ENCODE data around the gene LMBR1.

LMBR1 gene

DNA sequence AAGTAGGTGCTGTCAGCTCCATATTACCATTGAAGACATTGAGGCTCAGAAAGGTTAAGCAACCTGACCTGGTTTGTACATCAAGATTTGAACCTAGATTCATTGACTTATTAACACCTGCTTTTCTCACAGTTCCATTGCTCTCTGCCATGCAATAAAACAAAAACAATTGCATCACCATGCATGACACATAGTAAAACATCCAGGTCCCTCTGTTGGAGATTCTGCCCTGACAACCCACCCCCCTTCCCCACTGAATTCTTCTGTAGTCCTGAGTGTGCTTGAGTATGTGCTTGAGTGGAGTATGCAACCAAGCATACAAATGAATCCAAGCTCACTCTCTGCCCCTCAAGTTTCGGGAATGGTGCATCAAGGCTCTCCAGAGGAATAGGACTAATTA, 6.0 kb upstream of the LMBR1 start:
- Histone ChIP-seq H3K36me3 (ENCODE audit: insufficient read depth, insufficient read length, low read length) (no peaks in the 10 kb centered on the region), H3K27me3 (ENCODE audit: insufficient read depth, insufficient read length) (no peaks in the 10 kb centered on the region), H3K9me3 (ENCODE audit: insufficient read depth, low read length) (no peaks in the 10 kb centered on the region), H3K4me1 (ENCODE audit: insufficient read depth, insufficient read length) (no peaks in the 10 kb centered on the region), H3K4me3 (ENCODE audit: insufficient read length, low read depth) (no peak overlapping the region), H3K9ac (ENCODE audit: insufficient read length, low read depth) (no peak overlapping the region)
- TF ChIP-seq YY1 (IDR thresholded peaks at IDR 0.05; ENCODE audit: insufficient read depth, insufficient read length) = no peak
- no peak for TF ChIP-seq SUZ12 (IDR thresholded peaks at IDR 0.05; ENCODE audit: extremely low read depth, insufficient read depth, insufficient read length)
- TF ChIP-seq ZNF274 (IDR thresholded peaks at IDR 0.05; ENCODE audit: low read depth, low read length) = no peak
- DNase-seq (ENCODE audit: low read depth, low spot score) = no peak

DNA sequence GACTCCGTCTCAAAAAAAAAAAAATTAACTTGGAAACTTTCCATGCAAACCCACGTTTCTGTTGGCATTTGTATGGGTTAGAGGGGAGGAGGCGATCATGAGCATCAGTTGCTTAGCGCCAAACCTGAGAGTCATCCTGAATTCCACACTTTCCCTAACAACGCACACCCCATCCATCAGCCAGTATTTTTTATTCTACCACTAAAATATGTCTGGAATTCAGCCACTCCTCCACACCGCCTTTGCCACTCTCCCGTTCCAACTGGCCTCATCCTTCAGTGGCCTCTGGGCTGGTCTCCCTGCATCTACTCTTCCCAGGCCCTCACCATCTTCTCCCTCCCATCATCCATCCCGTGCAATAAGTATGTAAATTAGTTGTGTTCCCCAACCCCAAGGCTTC, 4.7 kb upstream of the LMBR1 start:
- no peaks in the 10 kb centered on the region for H3K9me3 ChIP-seq (ENCODE audit: insufficient read depth, low read length)
- H3K4me3 ChIP-seq (ENCODE audit: insufficient read length, low read depth) = no peak overlapping the region
- no peak for DNase-seq (ENCODE audit: low read depth, low spot score)
- no peak for TF ChIP-seq YY1 (IDR thresholded peaks at IDR 0.05; ENCODE audit: insufficient read depth, insufficient read length)
- TF ChIP-seq ZNF274 (IDR thresholded peaks at IDR 0.05; ENCODE audit: low read depth, low read length) = no peak
- no peak for TF ChIP-seq SUZ12 (IDR thresholded peaks at IDR 0.05; ENCODE audit: extremely low read depth, insufficient read depth, insufficient read length)
- no peaks in the 10 kb centered on the region for H3K4me1 ChIP-seq (ENCODE audit: insufficient read depth, insufficient read length)
- H3K36me3 ChIP-seq (ENCODE audit: insufficient read depth, insufficient read length, low read length) = no peaks in the 10 kb centered on the region
- no peaks in the 10 kb centered on the region for H3K27me3 ChIP-seq (ENCODE audit: insufficient read depth, insufficient read length)
- H3K9ac ChIP-seq (ENCODE audit: insufficient read length, low read depth) = no peak overlapping the region

DNA sequence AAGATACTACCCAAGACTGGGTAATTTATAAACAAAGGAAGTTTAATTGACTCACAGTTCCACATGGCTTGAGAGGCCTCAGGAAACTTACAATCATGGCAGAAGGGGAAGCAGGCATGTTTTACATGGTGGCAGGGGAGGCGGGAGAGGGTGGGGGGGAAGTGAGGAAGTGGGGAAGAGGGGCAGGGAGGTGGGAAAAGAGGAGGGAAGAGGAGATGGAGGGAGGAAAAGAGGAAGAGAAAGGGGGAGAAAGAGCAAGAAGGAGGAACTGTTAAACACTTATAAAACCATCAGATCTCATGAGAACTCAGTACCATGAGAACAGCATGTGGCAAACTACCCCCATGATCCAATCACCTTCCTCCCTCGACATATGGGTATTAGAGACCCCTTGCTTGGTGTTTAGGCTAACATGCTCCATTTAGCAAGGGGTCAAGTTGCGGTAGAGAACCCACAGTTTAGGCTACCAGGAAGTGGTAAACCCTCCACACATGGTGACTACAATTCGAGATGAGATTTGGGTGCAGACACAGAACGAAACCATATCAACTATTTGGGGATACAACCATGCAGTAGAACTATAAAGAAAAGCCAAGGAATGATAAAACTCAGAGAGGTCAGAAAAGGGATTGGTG, 3.5 kb upstream of the LMBR1 start:
- H3K4me1 ChIP-seq (ENCODE audit: insufficient read depth, insufficient read length) = no peaks in the 10 kb centered on the region
- H3K27me3 ChIP-seq (ENCODE audit: insufficient read depth, insufficient read length) = no peaks in the 10 kb centered on the region
- H3K9ac ChIP-seq (ENCODE audit: insufficient read length, low read depth) = no peak overlapping the region
- no peak for TF ChIP-seq YY1 (IDR thresholded peaks at IDR 0.05; ENCODE audit: insufficient read depth, insufficient read length)
- H3K36me3 ChIP-seq (ENCODE audit: insufficient read depth, insufficient read length, low read length) = no peaks in the 10 kb centered on the region
- no peak overlapping the region for H3K4me3 ChIP-seq (ENCODE audit: insufficient read length, low read depth)
- H3K9me3 ChIP-seq (ENCODE audit: insufficient read depth, low read length) = no peaks in the 10 kb centered on the region
- DNase-seq (ENCODE audit: low read depth, low spot score) = no peak

DNA sequence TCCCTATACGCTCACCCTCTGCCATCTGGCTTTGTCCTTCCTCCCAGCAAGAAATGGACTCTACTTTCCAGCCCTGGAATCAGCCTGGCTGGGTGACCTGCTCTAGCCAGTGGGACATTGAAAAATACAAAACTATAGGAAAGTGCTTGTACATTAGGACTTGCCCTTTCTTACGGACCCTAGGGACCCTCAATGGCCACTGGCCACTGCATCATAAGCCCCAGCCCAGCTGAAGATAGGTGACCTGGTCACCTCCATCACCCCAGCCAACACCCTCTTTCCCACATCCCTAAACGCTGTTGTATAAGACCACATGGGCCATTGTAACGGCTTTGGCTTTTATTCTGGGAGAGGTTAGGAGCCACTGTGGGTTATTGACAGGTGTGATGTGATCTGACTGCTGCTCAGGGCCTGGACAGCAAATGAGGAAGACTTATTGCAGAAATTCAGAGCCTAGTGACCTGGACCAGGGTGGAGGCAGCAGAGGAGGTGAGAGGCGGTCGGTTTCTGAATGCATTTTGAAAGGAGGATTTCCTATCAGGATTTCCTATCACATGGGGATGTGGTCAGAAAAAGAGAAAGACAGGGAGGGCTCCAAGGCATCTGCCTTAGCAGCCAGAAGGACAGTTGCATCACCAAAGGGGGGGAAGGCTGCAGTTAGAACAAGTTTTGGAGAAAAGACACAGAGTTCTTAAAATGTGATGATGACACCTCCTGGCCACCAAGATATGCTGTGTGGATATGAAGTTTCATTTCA, 2.2 kb upstream of the LMBR1 start:
- Histone ChIP-seq H3K9me3 (ENCODE audit: insufficient read depth, low read length) (0 out of 2 replicates have a peak, but pooled peaks cover 4% of the 10 kb centered on the region), H3K4me3 (ENCODE audit: insufficient read length, low read depth) (no peak overlapping the region), H3K36me3 (ENCODE audit: insufficient read depth, insufficient read length, low read length) (no peaks in the 10 kb centered on the region), H3K9ac (ENCODE audit: insufficient read length, low read depth) (no peak overlapping the region), H3K27me3 (ENCODE audit: insufficient read depth, insufficient read length) (no peaks in the 10 kb centered on the region), H3K4me1 (ENCODE audit: insufficient read depth, insufficient read length) (no peaks in the 10 kb centered on the region)
- DNase-seq (ENCODE audit: low read depth, low spot score) = no peak
- TF ChIP-seq YY1 (IDR thresholded peaks at IDR 0.05; ENCODE audit: insufficient read depth, insufficient read length) (no peak), ZNF274 (IDR thresholded peaks at IDR 0.05; ENCODE audit: low read depth, low read length) (no peak), SUZ12 (IDR thresholded peaks at IDR 0.05; ENCODE audit: extremely low read depth, insufficient read depth, insufficient read length) (no peak)

DNA sequence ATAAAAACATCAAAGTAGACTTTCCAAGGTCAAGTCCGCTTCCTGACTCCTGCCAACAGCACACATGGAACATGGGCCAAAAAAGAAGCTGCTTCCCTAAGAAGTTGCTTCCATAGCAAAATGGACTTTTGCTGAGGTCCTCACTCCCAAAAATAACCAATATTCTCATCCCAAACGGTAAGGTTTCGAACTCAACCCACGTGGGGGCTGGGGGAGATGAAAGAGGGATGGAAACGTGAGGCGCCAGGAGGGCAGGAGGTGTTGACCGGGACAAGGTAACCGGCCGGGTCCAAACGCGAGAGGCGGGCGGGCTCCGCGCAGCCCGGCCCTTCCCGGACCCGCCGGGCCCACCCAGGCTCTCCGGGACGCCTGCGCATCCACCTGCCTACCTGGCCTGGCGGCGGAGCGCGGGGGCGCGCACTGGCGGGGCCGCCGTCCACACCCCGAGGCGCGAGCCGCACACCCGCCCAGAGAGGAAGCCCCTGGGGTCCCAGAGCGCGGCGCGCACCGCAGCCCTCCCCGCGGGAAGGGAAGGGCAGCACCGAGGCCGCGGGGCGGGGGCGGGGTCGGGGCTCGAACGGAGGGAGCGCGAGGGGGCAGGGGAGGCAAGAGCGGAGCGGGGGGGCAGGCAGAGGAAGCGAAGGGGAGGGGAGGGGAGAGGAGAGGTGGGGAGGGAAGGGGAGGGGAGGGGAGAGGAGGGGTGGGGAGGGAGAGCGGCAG, 742 bp downstream of the LMBR1 start:
- 0 out of 2 replicates have a peak, but pooled peaks cover 4% of the 10 kb centered on the region for H3K9me3 ChIP-seq (ENCODE audit: insufficient read depth, low read length)
- TF ChIP-seq SUZ12 (IDR thresholded peaks at IDR 0.05; ENCODE audit: extremely low read depth, insufficient read depth, insufficient read length) = no peak
- TF ChIP-seq YY1 (IDR thresholded peaks at IDR 0.05; ENCODE audit: insufficient read depth, insufficient read length) = no peak
- no peak for TF ChIP-seq ZNF274 (IDR thresholded peaks at IDR 0.05; ENCODE audit: low read depth, low read length)
- H3K36me3 ChIP-seq (ENCODE audit: insufficient read depth, insufficient read length, low read length) = no peaks in the 10 kb centered on the region
- DNase-seq (ENCODE audit: low read depth, low spot score) = peak; percentile 35
- peak overlapping the region; percentile 68 for H3K4me3 ChIP-seq (ENCODE audit: insufficient read length, low read depth)
- no peaks in the 10 kb centered on the region for H3K27me3 ChIP-seq (ENCODE audit: insufficient read depth, insufficient read length)
- H3K9ac ChIP-seq (ENCODE audit: insufficient read length, low read depth) = peak overlapping the region; percentile 81
- H3K4me1 ChIP-seq (ENCODE audit: insufficient read depth, insufficient read length) = no peaks in the 10 kb centered on the region

DNA sequence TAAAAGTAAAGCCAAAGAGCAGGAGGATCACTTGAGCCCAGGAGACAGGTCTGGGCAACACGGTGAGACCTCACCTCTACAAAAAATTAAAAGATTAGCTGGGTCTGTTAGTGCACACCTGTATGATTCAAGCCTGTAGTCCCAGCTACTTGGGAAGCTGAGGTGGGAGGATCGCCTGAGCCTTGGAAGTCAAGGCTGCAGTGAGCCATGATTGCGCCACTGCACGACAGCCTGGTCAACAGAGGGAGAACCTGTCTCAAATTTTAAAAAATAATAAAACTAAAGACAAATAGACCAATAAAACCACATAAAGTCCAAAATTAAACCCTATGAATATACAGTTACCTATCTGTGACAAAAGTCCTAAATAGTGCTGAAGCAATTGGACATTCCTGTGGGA, 3.2 kb downstream of the LMBR1 start:
- Histone ChIP-seq H3K27me3 (ENCODE audit: insufficient read depth, insufficient read length) (no peaks in the 10 kb centered on the region), H3K9me3 (ENCODE audit: insufficient read depth, low read length) (0 out of 2 replicates have a peak, but pooled peaks cover 4% of the 10 kb centered on the region), H3K4me1 (ENCODE audit: insufficient read depth, insufficient read length) (no peaks in the 10 kb centered on the region), H3K9ac (ENCODE audit: insufficient read length, low read depth) (no peak overlapping the region), H3K4me3 (ENCODE audit: insufficient read length, low read depth) (no peak overlapping the region), H3K36me3 (ENCODE audit: insufficient read depth, insufficient read length, low read length) (no peaks in the 10 kb centered on the region)
- TF ChIP-seq YY1 (IDR thresholded peaks at IDR 0.05; ENCODE audit: insufficient read depth, insufficient read length) = no peak
- no peak for TF ChIP-seq SUZ12 (IDR thresholded peaks at IDR 0.05; ENCODE audit: extremely low read depth, insufficient read depth, insufficient read length)
- TF ChIP-seq ZNF274 (IDR thresholded peaks at IDR 0.05; ENCODE audit: low read depth, low read length) = no peak
- DNase-seq (ENCODE audit: low read depth, low spot score) = no peak

DNA sequence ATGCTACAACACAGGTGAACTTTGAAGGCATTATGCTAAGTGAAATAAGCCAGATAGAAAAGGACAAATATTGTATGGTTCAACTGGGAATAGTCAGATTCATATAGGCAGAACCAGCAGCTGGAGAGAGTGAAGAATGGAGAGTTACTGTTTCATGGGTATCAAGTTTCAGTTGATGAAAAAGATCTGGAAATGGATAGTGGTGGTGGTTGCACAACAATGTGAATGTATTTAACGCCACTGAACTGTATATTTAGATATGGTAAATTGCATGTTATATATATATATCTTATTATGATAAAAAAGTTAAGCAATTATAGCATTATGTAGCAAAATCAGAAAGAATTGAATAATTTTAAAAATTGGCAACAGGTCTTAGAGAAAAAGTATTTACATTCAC, 3.9 kb downstream of the LMBR1 start:
- no peak overlapping the region for H3K9ac ChIP-seq (ENCODE audit: insufficient read length, low read depth)
- TF ChIP-seq ZNF274 (IDR thresholded peaks at IDR 0.05; ENCODE audit: low read depth, low read length) = no peak
- TF ChIP-seq YY1 (IDR thresholded peaks at IDR 0.05; ENCODE audit: insufficient read depth, insufficient read length) = no peak
- TF ChIP-seq SUZ12 (IDR thresholded peaks at IDR 0.05; ENCODE audit: extremely low read depth, insufficient read depth, insufficient read length) = no peak

More for the DNA sequence above, 3.9 kb downstream of the LMBR1 start:
- Histone ChIP-seq H3K27me3 (ENCODE audit: insufficient read depth, insufficient read length) (no peaks in the 10 kb centered on the region), H3K4me1 (ENCODE audit: insufficient read depth, insufficient read length) (no peaks in the 10 kb centered on the region), H3K9me3 (ENCODE audit: insufficient read depth, low read length) (0 out of 2 replicates have a peak, but pooled peaks cover 4% of the 10 kb centered on the region), H3K4me3 (ENCODE audit: insufficient read length, low read depth) (no peak overlapping the region), H3K36me3 (ENCODE audit: insufficient read depth, insufficient read length, low read length) (peaks cover under 1% of the 10 kb centered on the region)
- no peak for DNase-seq (ENCODE audit: low read depth, low spot score)

Measured in NT2/D1 (cell line).